HG02943 (cell line): ENCODE results near the gene GPRC5C.
"Not testable (repeated sequence)": the region's sequence is repeated elsewhere in the genome, so short reads cannot be mapped to it uniquely, and the experiment has no call there.

Source experiments
- ATAC-seq: cut with Tn5 transposase; IDR thresholded peaks from one replicate; pipeline ENCODE4 v1.9.1; 2021; ENCODE audit warnings: mild to moderate bottlenecking, low read depth, moderate library complexity; ENCODE audit not compliant: unreplicated experiment

Gene GPRC5C

DNA sequence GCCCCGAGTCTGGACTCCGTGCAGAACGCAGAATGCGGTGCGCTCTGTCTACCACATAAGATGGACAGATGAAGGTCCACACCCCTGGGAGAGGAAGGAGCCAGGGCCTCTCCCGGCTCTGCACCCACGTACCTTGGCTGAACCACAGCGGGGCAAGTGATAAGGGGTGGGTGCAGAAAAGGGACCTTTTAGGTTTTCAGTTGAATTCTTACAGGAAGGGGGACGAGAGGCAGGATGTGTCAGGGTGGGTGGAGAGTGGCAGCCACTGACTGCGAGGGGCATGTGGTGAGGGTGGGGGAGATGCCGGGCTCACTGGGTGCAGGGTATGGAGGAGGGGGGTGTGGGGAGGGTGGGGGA is 34.9 kb downstream of the GPRC5C start:
- ATAC-seq: no peak

- peak; percentile 77 for ATAC-seq
These were observed 35.5 kb downstream of the GPRC5C start for GRCh38 chr17:74467221-74467951.

GRCh38 chr17:74471341-74471740 is 39.5 kb downstream of the GPRC5C start:
- no peak for ATAC-seq

DNA sequence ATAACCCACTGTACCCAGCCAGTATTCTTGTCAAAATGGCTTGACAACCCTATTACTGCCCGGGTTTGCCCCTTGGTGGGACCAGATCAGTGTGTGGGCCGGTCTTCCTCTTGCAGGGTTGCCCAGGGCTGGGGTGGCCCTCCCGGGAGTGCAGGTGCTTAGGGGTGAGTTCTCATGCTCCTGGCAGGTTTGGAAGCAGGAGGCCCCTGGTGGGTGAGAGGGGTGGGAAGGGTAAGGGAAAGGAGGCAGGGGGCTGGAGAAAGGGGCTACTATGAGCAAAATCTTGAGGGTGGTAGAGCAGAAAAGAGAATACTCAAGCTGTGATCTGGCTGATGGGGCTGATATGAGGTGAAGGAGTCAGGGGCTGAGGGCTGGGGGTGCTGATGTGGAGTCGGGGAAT is 41.0 kb downstream of the GPRC5C start:
- ATAC-seq: no peak

GRCh38 chr17:74473294-74473693 is 41.4 kb downstream of the GPRC5C start:
- no peak for ATAC-seq

DNA sequence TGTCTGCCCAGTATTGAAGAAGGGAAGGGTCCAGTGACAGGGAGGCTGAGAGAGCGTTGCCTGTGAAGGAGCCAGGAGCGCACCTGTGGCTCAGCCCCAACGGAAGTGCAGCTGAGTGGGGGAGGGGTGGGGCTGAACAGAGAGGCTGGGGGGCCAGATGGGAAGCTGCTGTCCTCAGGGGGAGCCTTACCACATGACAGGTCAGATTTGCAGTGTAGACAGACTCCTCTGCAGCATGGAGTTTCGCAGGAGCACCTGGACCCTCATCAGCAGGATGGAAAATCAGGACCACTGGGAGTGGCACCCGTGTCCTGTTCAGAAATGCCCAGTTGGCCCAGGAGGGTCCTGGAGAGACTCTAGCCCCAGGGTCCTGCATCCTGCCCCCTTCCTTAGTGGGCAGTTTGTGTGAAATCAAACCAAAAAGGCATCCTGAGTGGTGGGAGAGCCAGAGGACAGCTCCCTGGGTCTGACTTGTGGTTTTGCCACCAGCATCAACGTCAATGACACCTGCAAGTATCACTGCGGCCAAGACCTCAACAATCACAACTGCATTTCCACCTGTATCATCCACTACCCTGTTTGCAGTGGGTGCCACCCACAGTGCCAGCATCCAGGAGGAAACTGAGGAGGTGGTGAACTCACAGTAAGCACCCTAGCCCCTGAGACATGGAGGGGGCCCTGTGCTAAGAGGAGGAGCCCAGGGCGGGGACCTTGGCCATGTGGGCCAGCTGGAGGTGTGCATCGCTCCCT is 42.3 kb downstream of the GPRC5C start:
- ATAC-seq: no peak

DNA sequence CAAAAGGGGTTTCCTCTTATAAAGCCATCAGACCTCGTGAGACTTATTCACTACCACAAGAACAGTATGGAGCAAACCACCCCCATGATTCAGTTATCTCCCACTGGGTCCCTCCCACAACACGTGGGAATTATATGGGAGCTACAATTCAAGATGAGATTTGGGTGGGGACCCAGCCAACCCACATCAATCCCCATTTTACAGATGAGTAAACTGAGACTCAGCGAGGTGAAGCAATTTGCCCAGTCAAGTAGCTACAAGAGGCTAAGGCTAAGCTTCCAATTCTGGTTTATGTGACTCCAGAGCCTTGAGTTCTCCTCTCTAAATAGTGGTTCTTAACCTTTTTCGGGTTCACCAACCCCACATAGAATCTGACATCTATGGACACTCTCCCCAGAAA is 43.3 kb downstream of the GPRC5C start:
- no peak for ATAC-seq

DNA sequence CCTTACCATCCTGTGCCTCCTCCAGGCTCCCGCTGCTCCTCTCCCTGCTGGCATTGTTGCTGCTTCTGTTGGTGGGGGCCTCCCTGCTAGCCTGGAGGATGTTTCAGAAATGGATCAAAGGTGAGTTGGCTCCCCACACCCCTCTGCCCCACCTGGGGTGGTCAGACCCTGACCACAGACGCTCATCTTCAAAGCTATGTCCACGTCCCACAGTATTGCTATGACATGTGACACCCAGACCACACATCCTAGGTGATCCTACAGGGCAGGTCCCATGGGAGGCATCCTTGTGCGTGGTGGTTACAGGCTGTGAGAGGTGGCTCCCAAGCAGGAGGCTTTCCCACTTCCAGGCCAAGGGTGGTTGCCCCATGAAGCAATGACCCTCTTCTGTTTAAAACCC is 45.5 kb downstream of the GPRC5C start:
- ATAC-seq: no peak

GRCh38 chr17:74478420-74479100 is 46.7 kb downstream of the GPRC5C start:
- ATAC-seq: no peak

DNA sequence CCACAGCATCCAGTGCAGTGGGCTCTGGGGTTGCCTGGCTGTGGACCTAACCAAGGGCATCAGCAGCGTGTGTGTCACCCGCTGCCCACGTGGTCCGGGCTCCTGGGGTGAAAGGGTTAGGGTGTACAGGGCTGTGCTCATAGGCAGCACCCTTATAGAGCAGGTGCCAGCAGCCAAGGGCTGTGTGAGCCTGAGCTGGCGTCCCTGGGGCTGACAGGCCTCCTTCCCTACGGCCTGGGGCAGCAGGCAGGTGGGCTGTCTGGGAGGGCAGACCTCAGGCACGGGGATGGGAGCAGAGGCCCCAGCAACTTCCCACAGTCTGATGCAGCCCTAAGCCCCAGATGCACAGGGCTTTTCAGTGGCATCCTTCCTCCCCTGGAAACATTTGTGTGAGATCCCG is 48.4 kb downstream of the GPRC5C start:
- ATAC-seq: no peak

DNA sequence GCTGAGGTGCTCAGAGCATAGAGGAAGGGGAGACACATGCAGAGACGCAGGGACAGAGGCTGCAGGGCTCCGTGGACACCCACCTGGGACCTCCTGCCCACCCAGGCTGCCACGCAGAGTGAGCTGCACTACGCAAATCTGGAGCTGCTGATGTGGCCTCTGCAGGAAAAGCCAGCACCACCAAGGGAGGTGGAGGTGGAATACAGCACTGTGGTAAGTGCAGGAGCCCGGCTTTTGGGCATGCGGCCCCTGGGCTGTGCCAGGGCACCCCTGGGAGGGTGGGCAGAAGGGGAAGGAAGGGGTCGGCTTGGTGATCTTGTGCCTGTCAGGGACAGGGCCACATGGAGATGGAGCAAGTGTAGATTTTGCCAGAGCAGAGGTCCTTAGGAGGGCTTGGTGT is 49.7 kb downstream of the GPRC5C start:
- ATAC-seq: no peak

- no peak for ATAC-seq
These were observed 52.2 kb downstream of the GPRC5C start for GRCh38 chr17:74484066-74484465.

DNA sequence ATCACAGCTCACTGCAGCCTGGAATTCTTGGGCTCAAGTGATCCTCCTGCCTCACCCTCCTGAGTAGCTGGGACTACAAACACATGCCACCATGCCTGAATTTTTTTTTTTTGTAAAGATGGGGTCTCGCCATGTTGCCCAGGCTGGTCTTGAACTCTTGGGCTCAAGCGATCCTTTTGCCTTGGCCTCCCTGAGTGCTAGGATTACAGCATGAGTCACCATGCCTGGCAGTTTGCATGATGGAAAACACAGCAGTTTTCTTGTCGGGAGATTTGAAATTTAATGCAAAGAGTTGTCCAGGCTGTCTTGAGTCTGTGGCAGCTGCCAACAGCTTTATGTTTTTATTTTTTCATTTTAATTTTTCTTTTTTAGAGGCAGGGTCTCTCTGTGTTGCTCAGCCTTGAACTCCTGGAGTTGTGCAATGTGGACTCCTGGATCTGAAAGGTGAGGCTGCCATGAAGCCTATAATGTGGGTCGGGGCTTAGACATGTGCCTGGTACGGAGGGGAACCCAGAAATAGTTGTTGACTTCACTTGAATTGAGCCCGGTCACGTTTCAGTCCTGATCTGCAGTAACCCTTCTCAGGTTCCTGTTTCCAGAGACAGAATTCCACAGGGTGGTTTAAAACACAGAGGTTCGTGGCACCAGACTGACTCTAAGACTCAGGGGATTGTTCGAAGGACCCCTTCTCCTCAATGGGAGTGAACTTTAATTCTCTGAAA is 53.3 kb downstream of the GPRC5C start:
- ATAC-seq: no peak

DNA sequence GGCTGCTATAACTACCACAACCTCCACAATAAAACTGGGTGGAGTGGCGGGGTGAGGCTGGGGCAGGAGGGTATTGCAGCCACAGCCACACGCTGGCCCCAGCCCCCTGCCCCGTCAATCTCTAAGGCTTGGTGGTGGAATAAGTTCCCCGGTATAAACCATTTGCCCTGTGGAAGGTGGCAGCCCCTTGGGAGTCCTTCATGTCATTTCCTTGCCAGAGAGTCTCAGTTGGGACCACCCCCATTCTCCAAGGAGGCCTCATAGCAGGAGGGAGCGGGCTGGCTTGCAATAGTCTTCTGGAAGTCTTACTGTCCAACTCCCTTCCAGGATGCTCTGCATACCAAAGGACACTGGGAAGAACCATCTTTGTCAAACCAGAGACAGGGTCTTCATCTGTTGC is 54.0 kb downstream of the GPRC5C start:
- ATAC-seq: no peak

DNA sequence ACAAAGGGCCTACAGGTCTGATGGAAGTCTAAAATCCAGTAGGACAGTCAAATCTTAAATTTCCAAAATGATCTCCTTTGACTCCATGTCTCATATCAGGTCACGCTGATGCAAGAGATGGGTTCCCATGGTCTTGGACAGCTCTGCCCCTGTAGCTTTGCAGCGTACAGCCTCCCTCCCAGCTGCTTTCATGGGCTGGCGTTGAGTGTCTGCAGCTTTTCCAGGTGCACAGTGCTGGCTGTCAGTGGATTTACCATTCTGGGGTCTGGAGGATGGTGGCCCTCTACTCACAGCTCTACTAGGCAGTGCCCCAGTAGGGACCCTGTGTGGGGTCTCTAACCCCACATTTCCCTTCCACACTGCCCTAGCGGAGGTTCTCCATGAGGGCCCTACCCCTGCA is 56.4 kb downstream of the GPRC5C start:
- ATAC-seq: not testable (repeated sequence)

DNA sequence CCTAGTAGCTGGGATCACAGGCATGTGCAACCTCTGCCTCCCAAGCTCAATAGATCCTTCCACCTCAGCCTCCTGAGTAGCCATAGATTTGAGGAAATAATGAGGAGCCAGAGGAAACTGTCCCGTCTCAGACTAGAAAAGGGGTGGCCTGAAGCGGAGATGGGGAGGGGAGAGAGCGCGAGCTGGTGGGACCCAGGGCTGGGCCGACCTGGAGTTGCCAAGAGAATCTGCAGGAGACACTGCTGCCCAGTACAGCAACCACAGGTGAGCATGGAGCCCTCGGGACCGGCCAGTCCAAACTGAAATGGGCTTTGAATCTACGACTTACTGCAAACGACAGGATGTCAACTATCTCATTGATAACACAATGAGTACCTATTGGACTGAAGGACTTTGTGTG is 58.8 kb downstream of the GPRC5C start:
- ATAC-seq: no peak

GRCh38 chr17:74491626-74492025 is 59.7 kb downstream of the GPRC5C start:
- no peak for ATAC-seq

DNA sequence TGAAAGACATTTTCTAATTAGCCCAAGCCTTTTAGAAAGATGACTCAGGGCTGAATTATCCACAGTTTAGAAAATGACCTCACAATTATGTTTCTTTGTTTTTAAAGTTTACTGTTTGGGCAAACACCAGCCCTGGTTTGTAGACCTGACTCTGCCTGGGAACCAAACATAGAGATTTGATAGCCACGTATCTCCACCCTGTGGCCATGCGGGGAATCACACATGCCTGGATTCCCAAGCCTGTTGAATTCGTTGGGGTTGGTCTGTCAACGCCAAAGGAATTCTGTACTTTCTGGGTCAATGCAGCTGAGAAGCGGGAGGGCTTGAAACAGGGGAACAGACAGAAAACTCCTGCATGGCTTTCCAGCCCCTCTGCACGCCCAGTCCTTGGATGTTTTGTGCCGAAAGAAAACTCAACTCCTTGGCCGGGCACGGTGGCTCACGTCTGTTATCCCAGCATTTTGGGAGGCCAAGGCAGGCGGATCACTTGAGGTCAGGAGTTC is 61.5 kb downstream of the GPRC5C start:
- ATAC-seq: no peak
